Psoas muscle (tissue), 8 donors: ENCODE results near the gene GPAM. TPM values are rescaled to one million over a fixed set of nuclear protein-coding genes. Genes with fewer than 3 reads are reported as not detected.

ENCODE experiments used
- ATAC-seq, 4 donors: fragments of 200-7000 bp; cut with Tn5 transposase; one replicate each; pipeline ENCODE4 v1.9.1; 2020; ENCODE audit warnings: moderate library complexity in 3 of 4, mild to moderate bottlenecking in 2 of 4
- DNase-seq, 2 donors: peaks; one replicate each; pipeline ENCODE4 v3.0.0-alpha.2; 2020
- H3K27ac ChIP-seq: fragments of 200-600 bp; one replicate; pipeline ENCODE4 v1.8.0; 2022
- H3K27me3 ChIP-seq, 3 donors: fragments of 200-600 bp in 1 of 3; one replicate each; pipeline versions ENCODE4 v1.6.1 to v1.8.0; 2013 to 2022; ENCODE audit warnings: low read length in 2 of 3, mild to moderate bottlenecking in 2 of 3, moderate library complexity in 1 of 3; ENCODE audit not compliant: insufficient read depth in 3 of 3
- H3K36me3 ChIP-seq, 2 donors: fragments of 200-600 bp in 1 of 2; one replicate each; pipeline versions ENCODE4 v1.6.1 to v1.8.0; 2013 to 2022; ENCODE audit warnings: low read depth in 1 of 2, mild to moderate bottlenecking in 1 of 2, moderate library complexity in 1 of 2; ENCODE audit not compliant: insufficient read depth in 1 of 2
- H3K4me1 ChIP-seq: fragments of 200-600 bp; one replicate; pipeline ENCODE4 v1.8.0; 2022
- H3K4me3 ChIP-seq: fragments of 200-600 bp; one replicate; pipeline ENCODE4 v1.8.0; 2022; ENCODE audit warnings: mild to moderate bottlenecking
- H3K9me3 ChIP-seq: fragments of 200-600 bp; one replicate; pipeline ENCODE4 v1.8.0; 2022
- CTCF ChIP-seq: fragments of 200-600 bp; IDR thresholded peaks from one replicate; pipeline ENCODE4 v1.8.0; 2022; ENCODE audit warnings: antibody characterized with exemption
- WGBS, 3 donors: extraction: QIAGEN DNeasy Blood & Tissue Kit; methylation state at CpG; one replicate each; pipeline versions ENCODE4 v1.1.6 to v1.1.7; 2013; 5-methylcytosine and 5-hydroxymethylcytosine counted together
- intact Hi-C, 2 donors: fragments of 100-400 bp; cut with DNase I; formaldehyde crosslinking; loops; one replicate each; pipeline versions ENCODE4 v1.11.0 to v1.14.2; 2022
- polyA plus RNA-seq, 3 donors: library from polyadenylated mRNA; stranded (reverse); fragments of 200-250 nt; gene quantifications; one replicate each; pipeline ENCODE4 v1.2.3, GENCODE V29; 2013
- total RNA-seq, 4 donors: library from RNA; stranded (reverse); fragmentation: NEBNext Ultra II Directional in 2 of 4; extraction: Animal tissue kit (Norgen Biotek cat#: 25700) in 2 of 4; gene quantifications; one replicate each; pipeline versions ENCODE4 v1.2.1 to v1.2.4, GENCODE V29; 2021 to 2023
- donor health status: healthy with polysubstance abuse.
- donor health status: DM: no; HTN: no; CAD: no; lungs with moderate emphysema.
- donor health status: Bipolar disorder and iron deficiency.
- donor health status: healthy.
- donor health status: DM: yes; HTN: yes; CAD: no.
- donor health status: DM: no; HTN: no; CAD: no.
- donor health status: DM: no; HTN: no; CAD: no.
- donor health status: DM: yes; HTN: yes; CAD: no.

GPAM gene
- total and polyA plus RNA-seq, 7 donors: 3.2 to 20.1 (median 11.9) TPM

- no peaks in the 10 kb centered on the region for H3K9me3 ChIP-seq
- WGBS, 3 donors: 83 to 89% (median 88%) methylated on average over 2 of the region's 2 CpGs
- intact Hi-C loops: no loop called here
- H3K36me3 ChIP-seq: no peaks in the 10 kb centered on the region
- DNase-seq (no peak), ATAC-seq (no peak)
- H3K4me3 ChIP-seq: no peak overlapping the region
- peaks cover 0 to 2% (median 0%) of the 10 kb centered on the region in 3 donors for H3K27me3 ChIP-seq
- H3K27ac ChIP-seq: no peak overlapping the region
- H3K4me1 ChIP-seq: no peaks in the 10 kb centered on the region
- TF ChIP-seq CTCF: no peak
These were observed 39.2 kb upstream of the GPAM start for GRCh38 chr10:112222799-112223198.

- Histone ChIP-seq H3K36me3 (no peaks in the 10 kb centered on the region), H3K4me1 (no peaks in the 10 kb centered on the region), H3K27me3 (peaks cover 0 to 2% (median 0%) of the 10 kb centered on the region in 3 donors), H3K27ac (no peak overlapping the region), H3K9me3 (no peaks in the 10 kb centered on the region), H3K4me3 (no peak overlapping the region)
- DNase-seq: no peak
- WGBS, 3 donors: 82 to 88% (median 88%) methylated on average over 3 of the region's 3 CpGs
- TF ChIP-seq CTCF: no peak
- no peak for ATAC-seq
- intact Hi-C loops: no loop called here
These were observed 38.0 kb upstream of the GPAM start for GRCh38 chr10:112221545-112221944.

GRCh38 chr10:112218960-112219359 is 35.4 kb upstream of the GPAM start:
- no peak for ATAC-seq
- WGBS, 3 donors: 71 to 81% (median 80%) methylated on average over 2 of the region's 2 CpGs
- Histone ChIP-seq H3K9me3 (no peaks in the 10 kb centered on the region), H3K4me1 (no peaks in the 10 kb centered on the region), H3K27ac (no peak overlapping the region), H3K36me3 (no peaks in the 10 kb centered on the region), H3K27me3 (no peaks in the 10 kb centered on the region), H3K4me3 (no peak overlapping the region)
- intact Hi-C loops: no loop called here
- no peak for TF ChIP-seq CTCF
- DNase-seq: no peak

GRCh38 chr10:112218036-112218390 is 34.4 kb upstream of the GPAM start:
- H3K27ac ChIP-seq: no peak overlapping the region
- no peaks in the 10 kb centered on the region for H3K4me1 ChIP-seq
- 55 to 67% (median 58%) methylated on average over 4 of the region's 4 CpGs for WGBS, 3 donors
- H3K9me3 ChIP-seq: no peaks in the 10 kb centered on the region
- ATAC-seq (no peak), DNase-seq (no peak)
- H3K36me3 ChIP-seq: no peaks in the 10 kb centered on the region
- no peaks in the 10 kb centered on the region for H3K27me3 ChIP-seq
- no peak for TF ChIP-seq CTCF
- no peak overlapping the region for H3K4me3 ChIP-seq
- intact Hi-C loops: no loop called here

GRCh38 chr10:112217386-112218035 is 33.9 kb upstream of the GPAM start:
- Histone ChIP-seq H3K4me3 (no peak overlapping the region), H3K36me3 (no peaks in the 10 kb centered on the region), H3K4me1 (no peaks in the 10 kb centered on the region), H3K27me3 (no peaks in the 10 kb centered on the region), H3K9me3 (no peaks in the 10 kb centered on the region), H3K27ac (no peak overlapping the region)
- intact Hi-C loops: no loop called here
- 34 to 44% (median 39%) methylated on average over 4 of the region's 4 CpGs for WGBS, 3 donors
- DNase-seq: no peak
- no peak for TF ChIP-seq CTCF
- no peak for ATAC-seq
